SH-SY5Y (cell line): ENCODE results near the gene TRPM5.
A peak's percentile ranks its signal among the peaks of the same experiment; 100 is the strongest.

ENCODE experiments used
- GATA2 ChIP-seq: IDR thresholded peaks from 2 replicates; pipeline ENCODE4 v1.6.1; 2011; ENCODE audit warnings: mild to moderate bottlenecking, low read depth, low read length
- GATA3 ChIP-seq: IDR thresholded peaks from 2 replicates; pipeline ENCODE4 v1.6.1; 2011; ENCODE audit warnings: low read depth, mild to moderate bottlenecking, low read length, moderate library complexity

The TRPM5 gene

GRCh38 chr11:2402890-2403645 lies 41.2 kb downstream of the TRPM5 start:
- no peak for TF ChIP-seq GATA2

- no peak for TF ChIP-seq GATA2
- no peak for TF ChIP-seq GATA3
These were observed 42.2 kb downstream of the TRPM5 start for GRCh38 chr11:2402106-2402505.

DNA sequence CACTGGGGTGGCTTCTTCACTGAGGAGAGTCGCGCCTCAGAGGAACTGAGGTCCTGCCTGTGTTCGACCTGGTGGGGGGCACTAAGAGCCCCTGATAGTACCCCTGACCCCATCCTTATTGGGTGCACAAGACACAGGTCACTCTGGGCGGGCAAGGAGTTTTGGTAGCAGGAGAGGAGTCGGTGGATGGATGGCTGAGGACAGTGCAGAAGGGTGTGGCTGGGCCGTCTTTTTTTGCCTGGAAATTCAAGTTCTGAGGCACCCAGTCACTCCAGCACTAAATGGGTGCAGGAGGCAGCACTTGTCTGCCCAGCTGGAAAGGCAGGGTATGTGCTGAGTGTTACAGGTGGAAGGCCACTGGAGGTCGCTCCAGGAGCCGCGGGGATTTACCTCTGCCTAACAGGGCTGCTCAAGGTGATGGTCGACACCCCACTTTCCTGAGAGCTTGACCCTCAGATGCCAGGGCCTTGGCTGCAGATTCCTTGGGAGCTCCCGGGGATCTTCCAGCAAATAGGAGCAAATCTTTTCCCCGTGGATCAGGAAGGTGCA lies 42.8 kb downstream of the TRPM5 start:
- TF ChIP-seq GATA3 (no peak), GATA2 (no peak)

DNA sequence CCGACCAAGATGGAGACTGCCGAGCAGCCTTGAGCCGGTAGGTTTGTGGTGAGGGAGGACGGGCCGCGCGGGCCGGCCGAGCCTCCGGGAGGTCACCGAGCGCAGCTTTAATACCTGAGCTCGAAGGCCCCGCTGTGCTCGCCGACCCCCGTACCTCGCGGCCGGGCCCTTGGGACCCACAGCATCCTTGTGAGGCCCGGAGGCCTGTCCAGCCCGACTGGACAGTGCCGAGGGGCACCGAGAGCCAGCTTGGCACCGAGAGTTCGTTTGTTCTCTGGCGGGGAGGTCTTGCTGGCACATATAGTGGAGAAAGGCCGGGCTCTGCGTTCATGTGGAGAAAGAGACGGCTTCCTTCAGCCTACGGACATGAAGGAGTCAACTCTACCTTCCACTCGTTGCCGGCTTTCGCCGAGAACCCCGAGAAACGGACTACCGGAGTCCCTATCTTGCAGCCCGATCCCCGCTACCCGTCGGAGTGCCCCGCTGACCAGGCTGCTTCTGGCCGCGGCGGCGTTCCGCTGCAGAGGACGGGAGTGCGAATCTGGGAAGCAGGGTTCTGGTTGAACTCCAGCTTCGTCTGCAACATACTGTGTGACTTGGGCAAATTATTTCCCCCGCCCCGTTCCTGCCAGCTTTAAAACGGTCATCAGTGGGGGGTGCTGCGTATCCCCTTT lies 43.4 kb downstream of the TRPM5 start:
- TF ChIP-seq GATA2 = no peak
- no peak for TF ChIP-seq GATA3

DNA sequence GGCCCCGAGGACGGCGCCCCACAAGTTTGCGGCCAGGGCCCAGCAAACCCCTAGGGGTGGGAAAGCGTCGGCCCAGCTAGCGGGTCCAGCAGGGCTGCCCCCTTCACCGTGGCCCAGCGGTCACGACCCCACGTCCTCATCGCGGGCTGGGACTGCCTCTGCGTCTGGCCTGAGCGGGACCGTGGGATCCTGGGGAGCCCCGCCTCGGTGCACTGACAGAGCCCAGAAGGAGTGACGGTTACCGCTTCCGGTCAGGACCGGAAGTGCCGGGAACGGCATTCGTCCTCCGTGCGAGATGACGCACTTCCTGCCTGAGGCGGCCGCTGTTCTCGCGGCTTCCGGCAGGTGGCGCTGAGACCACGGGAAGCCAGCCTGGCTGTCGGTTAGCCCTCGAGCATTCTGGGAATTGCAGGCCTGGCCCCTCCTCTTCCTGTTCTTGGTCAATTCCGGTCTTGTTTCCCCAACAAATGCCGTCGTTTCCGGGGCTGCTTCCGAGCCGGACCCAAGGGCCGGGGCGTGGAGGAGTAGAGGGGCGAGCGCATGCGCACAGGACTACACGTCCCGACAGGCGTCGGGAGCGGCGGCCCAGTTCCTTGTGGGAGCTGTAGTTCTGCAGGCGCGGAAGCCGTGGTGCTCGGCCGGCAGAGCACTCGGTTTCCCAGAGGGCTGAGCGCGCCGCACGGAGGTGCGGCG lies 44.1 kb downstream of the TRPM5 start, which contains the start of gene TSSC4:
Gene TSSC4, plus strand, starts transcription at position 682 of the 693 bp plus-strand sequence. CDS start 1,884 bp downstream, outside the sequence.
- TF ChIP-seq GATA3 = no peak
- TF ChIP-seq GATA2 = no peak

GRCh38 chr11:2399488-2400068 lies 44.7 kb downstream of the TRPM5 start:
- no peak for TF ChIP-seq GATA2
- TF ChIP-seq GATA3 = no peak

- TF ChIP-seq GATA2 (peak; percentile 47; the same call in 1 of the 2 replicates), GATA3 (no peak)
These were observed 45.5 kb downstream of the TRPM5 start for GRCh38 chr11:2398664-2399355.

- no peak for TF ChIP-seq GATA2
These were observed 47.3 kb downstream of the TRPM5 start for GRCh38 chr11:2397005-2397404.

DNA sequence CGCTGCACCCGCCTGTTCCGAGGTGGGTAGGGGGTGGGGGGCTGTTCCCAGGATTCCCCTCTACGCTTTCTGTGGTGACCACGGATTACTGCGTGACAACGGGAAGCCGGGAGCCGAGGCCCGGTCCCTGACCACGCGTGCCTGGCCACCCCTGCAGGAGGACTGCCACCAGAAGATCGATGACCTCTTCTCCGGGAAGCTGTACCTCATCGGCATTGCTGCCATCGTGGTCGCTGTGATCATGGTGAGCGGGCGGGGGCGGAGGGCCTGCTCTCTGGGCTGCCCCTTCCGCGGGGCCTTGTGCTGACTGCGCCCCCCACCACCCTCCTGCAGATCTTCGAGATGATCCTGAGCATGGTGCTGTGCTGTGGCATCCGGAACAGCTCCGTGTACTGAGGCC lies 47.8 kb downstream of the TRPM5 start:
- TF ChIP-seq GATA3 = no peak
- TF ChIP-seq GATA2 = no peak

DNA sequence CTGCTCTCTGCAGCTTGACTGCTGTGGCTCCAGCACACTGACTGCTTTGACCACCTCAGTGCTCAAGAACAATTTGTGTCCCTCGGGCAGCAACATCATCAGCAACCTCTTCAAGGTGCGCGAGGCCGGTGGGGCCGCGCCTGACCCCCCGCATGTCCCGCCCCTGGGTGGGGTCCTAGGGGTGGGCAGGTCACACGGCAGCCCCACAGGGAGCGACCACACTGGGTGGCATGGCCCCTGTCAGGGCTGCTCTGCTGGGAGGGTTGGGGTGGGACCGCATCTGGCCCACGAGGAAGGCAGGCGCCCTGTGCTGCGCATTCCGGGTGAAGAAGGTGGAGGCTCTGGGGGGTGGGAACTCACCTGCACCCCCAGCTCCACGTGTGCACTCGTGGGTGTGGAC lies 48.5 kb downstream of the TRPM5 start:
- TF ChIP-seq GATA3 (no peak), GATA2 (no peak)

DNA sequence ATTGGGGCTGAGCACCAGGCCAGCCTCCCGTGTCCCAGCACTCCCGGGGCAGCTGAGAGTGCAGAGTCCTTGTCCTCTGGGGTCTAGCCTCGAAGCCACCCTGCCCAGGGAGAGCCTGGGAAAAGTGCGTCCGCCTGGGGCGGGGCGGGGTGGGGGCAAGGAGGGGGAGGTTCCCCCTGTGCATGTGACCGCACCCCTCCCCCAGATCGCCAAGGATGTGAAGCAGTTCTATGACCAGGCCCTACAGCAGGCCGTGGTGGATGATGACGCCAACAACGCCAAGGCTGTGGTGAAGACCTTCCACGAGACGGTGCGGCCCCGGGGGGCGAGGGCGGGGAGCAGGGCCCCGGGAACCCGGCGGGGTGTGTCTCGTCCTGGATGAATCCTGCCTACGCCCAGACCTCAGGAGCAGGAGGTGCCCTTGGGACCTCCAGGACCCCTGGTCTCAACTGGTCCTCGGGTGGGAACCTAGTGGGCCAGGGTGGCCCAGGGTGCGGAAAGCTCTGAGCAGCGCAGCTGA lies 49.0 kb downstream of the TRPM5 start:
- no peak for TF ChIP-seq GATA3
- TF ChIP-seq GATA2 = no peak

DNA sequence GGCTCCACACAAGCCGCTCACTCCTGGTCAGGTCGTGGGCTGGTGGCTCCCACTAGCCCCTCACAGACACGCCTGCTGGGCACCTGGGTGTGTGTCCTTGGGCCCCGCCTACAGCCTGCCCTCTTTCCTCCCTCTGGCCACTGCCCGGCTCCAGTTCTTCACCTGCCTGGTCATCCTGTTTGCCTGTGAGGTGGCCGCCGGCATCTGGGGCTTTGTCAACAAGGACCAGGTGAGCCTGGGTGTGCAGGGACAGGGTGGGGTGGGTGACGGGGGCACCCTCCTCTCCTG lies 49.6 kb downstream of the TRPM5 start:
- TF ChIP-seq GATA3 = no peak
- no peak for TF ChIP-seq GATA2
